ENCODE measurements around the gene SATB2.

- TF ChIP-seq POLR2A (IDR thresholded peaks at IDR 0.05) (no peak), CTCF (IDR thresholded peaks at IDR 0.05) (no peak), POLR2AphosphoS5 (IDR thresholded peaks at IDR 0.05; ENCODE audit: insufficient read depth in 1 of 2, low read depth in 1 of 2) (no peak)
Observed at GRCh38 chr2:199484927-199485326, 27.2 kb upstream of the SATB2 start.
